IMR-90 (cell line): ENCODE results near the gene EPB41L3. TPM values are rescaled to one million over a fixed set of nuclear protein-coding genes. Genes with fewer than 3 reads are reported as not detected.

ENCODE experiments used
- ATAC-seq: fragments of 200-7000 bp; cut with Tn5 transposase; 2 replicates; pipeline ENCODE4 v1.9.1; 2020; ENCODE audit warnings: low read depth, mild to moderate bottlenecking, moderate library complexity
- BruUV-seq: library from RNA; stranded (reverse); fragments of 400-500 nt; replicated peaks from 2 replicates; lab custom pipeline; 2021; lab: Mats Ljungman, UMichigan
- CTCF ChIA-PET: fragments of 300-600 bp; formaldehyde crosslinking; extraction: SDS; loops from one replicate; lab custom pipeline; 2021; ENCODE audit warnings: antibody characterized with exemption; lab: Yijun Ruan, JAX
- POLR2A ChIA-PET: fragments of 300-600 bp; sonication (Branson Sonifier 250); formaldehyde crosslinking; loops from one replicate; lab custom pipeline; 2022; ENCODE audit warnings: antibody characterized with exemption; ENCODE audit not compliant: unreplicated experiment; lab: Charles Lee
- DNase-seq: peaks from one replicate; pipeline ENCODE4 v3.0.0; 2013
- H2AFZ ChIP-seq: replicated peaks from 2 replicates; pipeline ENCODE3; 2013; ENCODE audit warnings: low read length, mild to moderate bottlenecking; ENCODE audit not compliant: poor library complexity
- H2AK5ac ChIP-seq: 2 replicates; pipeline ENCODE4 v1.6.1; 2013; ENCODE audit warnings: low read depth, low read length, inconsistent platforms
- H2AK9ac ChIP-seq: replicated peaks from 2 replicates; pipeline ENCODE3; 2013; ENCODE audit warnings: mild to moderate bottlenecking, low read depth, low read length, moderate library complexity; ENCODE audit not compliant: poor library complexity
- H2BK120ac ChIP-seq: 2 replicates; pipeline ENCODE4 v1.6.1; 2013; ENCODE audit warnings: low read depth, low read length, inconsistent platforms
- H2BK15ac ChIP-seq: 3 replicates; pipeline ENCODE4 v1.6.1; 2013; ENCODE audit warnings: low read depth, low read length, inconsistent platforms
- H2BK20ac ChIP-seq: 2 replicates; pipeline ENCODE4 v1.6.1; 2013; ENCODE audit warnings: low read depth, mild to moderate bottlenecking, inconsistent platforms, low read length, moderate library complexity
- H2BK5ac ChIP-seq: 2 replicates; pipeline ENCODE4 v1.6.1; 2013; ENCODE audit warnings: mild to moderate bottlenecking, low read depth, low read length, inconsistent platforms; ENCODE audit not compliant: poor library complexity, severe bottlenecking
- H3K14ac ChIP-seq: replicated peaks from 2 replicates; pipeline ENCODE4 v1.6.1; 2013; ENCODE audit warnings: low read depth, low read length, inconsistent platforms
- H3K18ac ChIP-seq: 2 replicates; pipeline ENCODE4 v1.6.1; 2013; ENCODE audit warnings: low read depth, low read length, control low read depth
- H3K23ac ChIP-seq: 2 replicates; pipeline ENCODE4 v1.6.1; 2013; ENCODE audit warnings: low read depth, low read length, inconsistent platforms
- H3K27ac ChIP-seq: 2 replicates; pipeline ENCODE4 v1.5.1; 2013; ENCODE audit warnings: mild to moderate bottlenecking, control low read depth, low read length; ENCODE audit not compliant: insufficient read depth
- H3K27me3 ChIP-seq: 2 replicates; pipeline ENCODE4 v1.6.1; 2013; ENCODE audit warnings: low read length; ENCODE audit not compliant: control insufficient read depth, insufficient read depth
- H3K36me3 ChIP-seq: 2 replicates; pipeline ENCODE4 v1.6.1; 2013; ENCODE audit warnings: low read length, mixed read lengths; ENCODE audit not compliant: control insufficient read depth, insufficient read depth
- H3K4ac ChIP-seq: 2 replicates; pipeline ENCODE4 v1.6.1; 2013; ENCODE audit warnings: low read depth, low read length, inconsistent platforms
- H3K4me1 ChIP-seq: 2 replicates; pipeline ENCODE4 v1.6.1; 2013; ENCODE audit warnings: low read length, mixed read lengths; ENCODE audit not compliant: control insufficient read depth, insufficient read depth
- H3K4me2 ChIP-seq: 2 replicates; pipeline ENCODE4 v1.6.1; 2013; ENCODE audit warnings: low read depth, mild to moderate bottlenecking, control low read depth, low read length, moderate library complexity
- H3K4me3 ChIP-seq: 2 replicates; pipeline ENCODE4 v1.5.1; 2013; ENCODE audit warnings: low read depth, mild to moderate bottlenecking, control low read depth, low read length, moderate library complexity; ENCODE audit not compliant: insufficient read depth
- H3K56ac ChIP-seq: 2 replicates; pipeline ENCODE4 v1.6.1; 2013; ENCODE audit warnings: low read length, inconsistent platforms; ENCODE audit not compliant: insufficient read depth; ENCODE audit errors: extremely low read depth
- H3K79me1 ChIP-seq, 2 experiments: 2 replicates each; pipeline ENCODE4 v1.6.1; 2013; ENCODE audit warnings: low read length in 2 of 2, inconsistent platforms in 1 of 2, low read depth in 1 of 2
- H3K9ac ChIP-seq: 2 replicates; pipeline ENCODE4 v1.6.1; 2013; ENCODE audit warnings: low read depth, low read length, control low read depth
- H3K9me1 ChIP-seq: 2 replicates; pipeline ENCODE4 v1.6.1; 2013; ENCODE audit warnings: low read length, inconsistent platforms; ENCODE audit not compliant: insufficient read depth
- H3K9me3 ChIP-seq: 2 replicates; pipeline ENCODE4 v1.6.1; 2013; ENCODE audit warnings: low read length; ENCODE audit not compliant: control insufficient read depth, insufficient read depth
- H4K20me1 ChIP-seq: 2 replicates; pipeline ENCODE4 v1.6.1; 2013; ENCODE audit warnings: low read length, inconsistent platforms; ENCODE audit not compliant: insufficient read depth
- H4K5ac ChIP-seq: 2 replicates; pipeline ENCODE4 v1.6.1; 2013; ENCODE audit warnings: mild to moderate bottlenecking, low read depth, low read length, control low read depth
- H4K8ac ChIP-seq, 2 experiments: 2 replicates each; pipeline ENCODE4 v1.6.1; 2013; ENCODE audit warnings: low read depth in 2 of 2, low read length in 2 of 2, control low read depth in 1 of 2, inconsistent platforms in 1 of 2
- H4K91ac ChIP-seq: 2 replicates; pipeline ENCODE4 v1.6.1; 2013; ENCODE audit warnings: low read depth, low read length, inconsistent platforms; ENCODE audit not compliant: insufficient read depth
- CEBPB ChIP-seq: IDR thresholded peaks from 2 replicates; pipeline ENCODE4 v1.6.1; 2012; ENCODE audit warnings: low read depth, low read length, improper control_type of control experiment
- CHD1 ChIP-seq: IDR thresholded peaks from 2 replicates; pipeline ENCODE4 v1.6.1; 2012; ENCODE audit warnings: low read depth, low read length, improper control_type of control experiment
- FOS ChIP-seq: fragments of 150-350 bp; IDR thresholded peaks from 2 replicates; pipeline ENCODE4 v1.6.1; 2016; ENCODE audit warnings: low read depth, low read length
- MAFK ChIP-seq: IDR thresholded peaks from 2 replicates; pipeline ENCODE4 v1.6.1; 2012; ENCODE audit warnings: low read depth, low read length, improper control_type of control experiment
- MAZ ChIP-seq: IDR thresholded peaks from 2 replicates; pipeline ENCODE4 v1.6.1; 2012; ENCODE audit warnings: low read depth, mild to moderate bottlenecking, low read length, improper control_type of control experiment, moderate library complexity, borderline replicate concordance
- MXI1 ChIP-seq: IDR thresholded peaks from 2 replicates; pipeline ENCODE4 v1.6.1; 2012; ENCODE audit warnings: low read depth, mild to moderate bottlenecking, low read length, moderate library complexity, borderline replicate concordance
- NFE2L2 ChIP-seq: fragments of 150-350 bp; IDR thresholded peaks from 2 replicates; pipeline ENCODE4 v1.6.1; 2016; ENCODE audit warnings: low read depth, mild to moderate bottlenecking, low read length
- POLR2A ChIP-seq: IDR thresholded peaks from 2 replicates; pipeline ENCODE4 v1.6.1; 2012; ENCODE audit warnings: mild to moderate bottlenecking, low read depth, low read length
- RAD21 ChIP-seq: IDR thresholded peaks from 2 replicates; pipeline ENCODE4 v1.6.1; 2012; ENCODE audit warnings: low read length, improper control_type of control experiment
- RCOR1 ChIP-seq: IDR thresholded peaks from 2 replicates; pipeline ENCODE4 v1.6.1; 2012; ENCODE audit warnings: mild to moderate bottlenecking, low read length, improper control_type of control experiment; ENCODE audit not compliant: insufficient replicate concordance
- RFX5 ChIP-seq: IDR thresholded peaks from 2 replicates; pipeline ENCODE4 v1.8.0; 2012; ENCODE audit warnings: low read depth, mild to moderate bottlenecking, low read length, moderate library complexity
- SMC3 ChIP-seq: fragments of 150-350 bp; IDR thresholded peaks from 2 replicates; pipeline ENCODE4 v1.6.1; 2016; ENCODE audit warnings: low read depth, mild to moderate bottlenecking, antibody characterized with exemption, low read length, moderate library complexity
- WGBS, 2 experiments: methylation state at CpG; one replicate each; pipeline versions ENCODE4 v1.1.5 to v1.1.7; 2013; ENCODE audit warnings: missing lambda C conversion rate in 2 of 2; ENCODE audit not compliant: insufficient read length in 1 of 2; ENCODE audit errors: extremely low coverage in 2 of 2; 5-methylcytosine and 5-hydroxymethylcytosine counted together
- dilution Hi-C: fragments of 300-500 bp; cut with HindIII; formaldehyde crosslinking; loops from one replicate; pipeline ENCODE4 v1.14.3; 2018; ENCODE audit warnings: low sequenced_read_pairs; ENCODE audit not compliant: unreplicated experiment
- in situ Hi-C: fragments of 300-500 bp; cut with MboI; formaldehyde crosslinking; loops from 3 replicates; pipeline ENCODE4 v1.14.3; 2019; ENCODE audit warnings: low sequenced_read_pairs, inconsistent platforms, mixed read lengths
- intact Hi-C: fragments of 100-400 bp; cut with micrococcal nuclease; formaldehyde crosslinking; loops from 2 replicates; pipeline ENCODE4 v1.10.0; 2022
- polyA plus RNA-seq, 3 experiments: library from polyadenylated mRNA; depleted of rRNA; stranded (reverse); fragments of >200 nt; gene quantifications; 2 replicates each; pipeline ENCODE4 v1.2.3, GENCODE V29; 2012; ENCODE audit warnings: low replicate concordance in 1 of 3
- total RNA-seq: library from RNA; depleted of rRNA; stranded (reverse); fragments of >200 nt; gene quantifications from 2 replicates; pipeline ENCODE4 v1.2.3, GENCODE V29; 2012
- TF ChIP-seq, protein P1 (sequence below): fragments of 150-350 bp; IDR thresholded peaks from 2 replicates; pipeline ENCODE4 v1.6.1; 2016; ENCODE audit warnings: low read depth, mild to moderate bottlenecking, low read length, moderate library complexity, borderline replicate concordance
- TF ChIP-seq, protein P2 (sequence below): fragments of 150-350 bp; IDR thresholded peaks from 2 replicates; pipeline ENCODE4 v1.6.1; 2017; ENCODE audit warnings: mild to moderate bottlenecking, antibody characterized with exemption, low read length, low read depth
- TF ChIP-seq, protein P3 (sequence below): conservative IDR thresholded peaks from 2 replicates; pipeline ENCODE4 v1.5.1; 2012; ENCODE audit warnings: mild to moderate bottlenecking, low read depth, low read length, improper control_type of control experiment

EPB41L3 gene
- total and polyA plus RNA-seq, 2 of the 4 experiments (the other 2 are of a cell fraction) = 36.6 to 70.3 TPM

DNA sequence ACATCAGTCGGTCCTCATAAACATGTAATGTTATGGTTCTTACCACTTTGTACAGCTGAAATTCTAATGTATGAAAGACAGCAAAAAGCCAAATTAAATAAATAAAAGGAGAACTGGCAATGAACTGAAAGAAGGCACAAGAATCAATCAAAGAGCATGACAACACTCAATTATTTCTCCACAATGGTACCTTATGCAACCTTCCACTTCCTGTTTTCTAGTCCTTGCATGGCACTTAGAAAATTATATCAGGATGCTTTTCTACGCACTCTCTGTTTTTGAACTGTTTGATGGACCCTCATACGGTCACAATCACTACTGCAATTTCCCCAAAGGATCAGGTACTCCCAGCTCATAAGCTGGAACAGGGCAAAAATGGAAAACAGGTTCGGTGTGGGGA lies 81.6 kb downstream of the EPB41L3 start:
- Histone ChIP-seq H3K4me1 (peaks cover 6% of the 10 kb centered on the region), H3K36me3 (no peaks in the 10 kb centered on the region), H3K27ac (no peak overlapping the region), H3K14ac (no peak overlapping the region), H2BK120ac (no peak overlapping the region), H3K4me3 (no peak overlapping the region), H2BK15ac (no peak overlapping the region), H3K79me1 (peaks cover 4 to 28% of the 10 kb centered on the region in 2 experiments; a peak in 3 of 4 replicates), H4K5ac (no peak overlapping the region), H3K9ac (no peak overlapping the region), H4K20me1 (no peaks in the 10 kb centered on the region), H3K4ac (no peak overlapping the region), H3K23ac (no peak overlapping the region), H3K56ac (no peak overlapping the region; the same call in 1 of the 2 replicates), H2AFZ (no peak overlapping the region), H3K9me1 (0 out of 2 replicates have a peak, but pooled peaks cover 4% of the 10 kb centered on the region), H2AK9ac (no peak overlapping the region), H4K91ac (no peak overlapping the region), H2AK5ac (no peak overlapping the region), H3K27me3 (no peaks in the 10 kb centered on the region), H3K9me3 (no peaks in the 10 kb centered on the region), H4K8ac (no peak overlapping the region), H2BK20ac (no peak overlapping the region), H3K4me2 (no peak overlapping the region), H3K18ac (no peak overlapping the region), H2BK5ac (no peak overlapping the region)
- dilution Hi-C loops = no loop called here
- DNase-seq (no peak), ATAC-seq (no peak)
- TF ChIP-seq CHD1 = no peak
- TF ChIP-seq, protein P1, sequence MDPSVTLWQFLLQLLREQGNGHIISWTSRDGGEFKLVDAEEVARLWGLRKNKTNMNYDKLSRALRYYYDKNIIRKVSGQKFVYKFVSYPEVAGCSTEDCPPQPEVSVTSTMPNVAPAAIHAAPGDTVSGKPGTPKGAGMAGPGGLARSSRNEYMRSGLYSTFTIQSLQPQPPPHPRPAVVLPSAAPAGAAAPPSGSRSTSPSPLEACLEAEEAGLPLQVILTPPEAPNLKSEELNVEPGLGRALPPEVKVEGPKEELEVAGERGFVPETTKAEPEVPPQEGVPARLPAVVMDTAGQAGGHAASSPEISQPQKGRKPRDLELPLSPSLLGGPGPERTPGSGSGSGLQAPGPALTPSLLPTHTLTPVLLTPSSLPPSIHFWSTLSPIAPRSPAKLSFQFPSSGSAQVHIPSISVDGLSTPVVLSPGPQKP = no peak
- no peak for TF ChIP-seq RAD21
- no peak for TF ChIP-seq FOS
- TF ChIP-seq, protein P2, sequence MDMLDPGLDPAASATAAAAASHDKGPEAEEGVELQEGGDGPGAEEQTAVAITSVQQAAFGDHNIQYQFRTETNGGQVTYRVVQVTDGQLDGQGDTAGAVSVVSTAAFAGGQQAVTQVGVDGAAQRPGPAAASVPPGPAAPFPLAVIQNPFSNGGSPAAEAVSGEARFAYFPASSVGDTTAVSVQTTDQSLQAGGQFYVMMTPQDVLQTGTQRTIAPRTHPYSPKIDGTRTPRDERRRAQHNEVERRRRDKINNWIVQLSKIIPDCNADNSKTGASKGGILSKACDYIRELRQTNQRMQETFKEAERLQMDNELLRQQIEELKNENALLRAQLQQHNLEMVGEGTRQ = no peak
- TF ChIP-seq POLR2A = no peak
- TF ChIP-seq, protein P3, sequence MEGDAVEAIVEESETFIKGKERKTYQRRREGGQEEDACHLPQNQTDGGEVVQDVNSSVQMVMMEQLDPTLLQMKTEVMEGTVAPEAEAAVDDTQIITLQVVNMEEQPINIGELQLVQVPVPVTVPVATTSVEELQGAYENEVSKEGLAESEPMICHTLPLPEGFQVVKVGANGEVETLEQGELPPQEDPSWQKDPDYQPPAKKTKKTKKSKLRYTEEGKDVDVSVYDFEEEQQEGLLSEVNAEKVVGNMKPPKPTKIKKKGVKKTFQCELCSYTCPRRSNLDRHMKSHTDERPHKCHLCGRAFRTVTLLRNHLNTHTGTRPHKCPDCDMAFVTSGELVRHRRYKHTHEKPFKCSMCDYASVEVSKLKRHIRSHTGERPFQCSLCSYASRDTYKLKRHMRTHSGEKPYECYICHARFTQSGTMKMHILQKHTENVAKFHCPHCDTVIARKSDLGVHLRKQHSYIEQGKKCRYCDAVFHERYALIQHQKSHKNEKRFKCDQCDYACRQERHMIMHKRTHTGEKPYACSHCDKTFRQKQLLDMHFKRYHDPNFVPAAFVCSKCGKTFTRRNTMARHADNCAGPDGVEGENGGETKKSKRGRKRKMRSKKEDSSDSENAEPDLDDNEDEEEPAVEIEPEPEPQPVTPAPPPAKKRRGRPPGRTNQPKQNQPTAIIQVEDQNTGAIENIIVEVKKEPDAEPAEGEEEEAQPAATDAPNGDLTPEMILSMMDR = no peak
- no peak for TF ChIP-seq RCOR1
- TF ChIP-seq NFE2L2 = no peak
- TF ChIP-seq MAFK = no peak
- TF ChIP-seq SMC3 = no peak
- TF ChIP-seq CEBPB = no peak
- TF ChIP-seq MAZ = no peak
- no peak for TF ChIP-seq RFX5
- TF ChIP-seq MXI1 = no peak
- WGBS, 2 experiments = no CpG with 5 or more reads among the region's 4 CpGs
- in situ Hi-C loops = no loop called here
- BruUV-seq = no TSS peak
- intact Hi-C loops = loop anchor here (5.0 kb wide), 1 partner anchor 65 kb away; no protein-coding TSS in a partner anchor
- CTCF ChIA-PET = no interaction called here
- POLR2A ChIA-PET = no interaction called here
